Measurements from ENCODE around the gene PIK3R3.

DNA sequence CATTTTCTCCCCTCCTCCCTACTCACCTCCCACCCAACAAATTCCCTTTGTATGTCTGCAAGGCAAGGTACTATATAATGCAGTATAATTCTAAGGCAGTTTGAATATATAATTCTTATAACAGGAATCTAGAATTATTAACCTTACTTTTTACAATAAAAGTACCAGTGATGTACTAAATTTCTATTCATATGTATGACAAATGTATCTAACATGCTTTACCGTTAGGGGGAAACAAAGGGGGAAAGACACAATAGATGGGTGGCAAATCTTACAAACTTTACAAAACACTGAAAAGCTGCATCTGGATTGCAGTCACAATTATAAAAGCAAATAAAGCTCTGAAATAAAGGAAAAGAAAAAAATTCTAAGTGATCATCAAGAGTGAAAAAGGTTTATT, 2.3 kb downstream of the PIK3R3 start:
- TF ChIP-seq, protein P1, sequence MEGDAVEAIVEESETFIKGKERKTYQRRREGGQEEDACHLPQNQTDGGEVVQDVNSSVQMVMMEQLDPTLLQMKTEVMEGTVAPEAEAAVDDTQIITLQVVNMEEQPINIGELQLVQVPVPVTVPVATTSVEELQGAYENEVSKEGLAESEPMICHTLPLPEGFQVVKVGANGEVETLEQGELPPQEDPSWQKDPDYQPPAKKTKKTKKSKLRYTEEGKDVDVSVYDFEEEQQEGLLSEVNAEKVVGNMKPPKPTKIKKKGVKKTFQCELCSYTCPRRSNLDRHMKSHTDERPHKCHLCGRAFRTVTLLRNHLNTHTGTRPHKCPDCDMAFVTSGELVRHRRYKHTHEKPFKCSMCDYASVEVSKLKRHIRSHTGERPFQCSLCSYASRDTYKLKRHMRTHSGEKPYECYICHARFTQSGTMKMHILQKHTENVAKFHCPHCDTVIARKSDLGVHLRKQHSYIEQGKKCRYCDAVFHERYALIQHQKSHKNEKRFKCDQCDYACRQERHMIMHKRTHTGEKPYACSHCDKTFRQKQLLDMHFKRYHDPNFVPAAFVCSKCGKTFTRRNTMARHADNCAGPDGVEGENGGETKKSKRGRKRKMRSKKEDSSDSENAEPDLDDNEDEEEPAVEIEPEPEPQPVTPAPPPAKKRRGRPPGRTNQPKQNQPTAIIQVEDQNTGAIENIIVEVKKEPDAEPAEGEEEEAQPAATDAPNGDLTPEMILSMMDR (IDR thresholded peaks at IDR 0.05; ENCODE audit: insufficient read depth, low read length, poor library complexity, severe bottlenecking): no peak
- no peak for TF ChIP-seq EZH2phosphoT487 (conservative IDR thresholded peaks at IDR 0.05; ENCODE audit: low read length)
